Thyroid gland (tissue), 4 donors: Measurements from ENCODE around the gene ANKRD22.

Source experiments
- POLR2A ChIP-seq, 2 donors: fragments of 450-650 bp; IDR thresholded peaks; one replicate each; pipeline ENCODE4 v1.6.1; 2017; ENCODE audit warnings: antibody characterized with exemption in 2 of 2, mild to moderate bottlenecking in 2 of 2, moderate library complexity in 1 of 2
- TF ChIP-seq, protein P1 (sequence below), 6 experiments: fragments of 200-600 bp in 3 of 6; fragments of 450-650 bp in 3 of 6; sonication (generic) in 3 of 6; IDR thresholded peaks; one replicate each; pipeline ENCODE4 v1.5.1; 2016 to 2019; ENCODE audit warnings: antibody characterized with exemption in 6 of 6, mild to moderate bottlenecking in 2 of 6, inconsistent platforms in 1 of 6, moderate library complexity in 1 of 6

DNA sequence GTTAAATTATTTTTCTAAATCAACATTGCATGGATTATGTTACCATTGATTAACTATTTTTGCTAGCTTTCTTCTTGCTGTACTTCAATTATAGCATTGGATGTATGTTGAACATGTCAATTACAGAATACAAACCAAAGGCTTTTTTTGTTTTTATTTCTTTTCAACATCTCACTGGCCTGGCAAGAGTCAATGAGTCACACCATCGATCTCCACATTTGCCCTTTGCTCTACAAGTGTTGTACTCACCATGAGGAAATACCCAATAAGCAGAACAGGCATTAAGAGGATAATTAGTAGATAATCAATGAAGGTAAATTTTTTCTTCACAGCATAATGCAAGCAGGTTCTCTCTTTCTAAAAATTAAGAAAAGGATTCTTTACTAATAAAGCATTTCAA, 23.3 kb downstream of the ANKRD22 start:
- TF ChIP-seq, protein P1, sequence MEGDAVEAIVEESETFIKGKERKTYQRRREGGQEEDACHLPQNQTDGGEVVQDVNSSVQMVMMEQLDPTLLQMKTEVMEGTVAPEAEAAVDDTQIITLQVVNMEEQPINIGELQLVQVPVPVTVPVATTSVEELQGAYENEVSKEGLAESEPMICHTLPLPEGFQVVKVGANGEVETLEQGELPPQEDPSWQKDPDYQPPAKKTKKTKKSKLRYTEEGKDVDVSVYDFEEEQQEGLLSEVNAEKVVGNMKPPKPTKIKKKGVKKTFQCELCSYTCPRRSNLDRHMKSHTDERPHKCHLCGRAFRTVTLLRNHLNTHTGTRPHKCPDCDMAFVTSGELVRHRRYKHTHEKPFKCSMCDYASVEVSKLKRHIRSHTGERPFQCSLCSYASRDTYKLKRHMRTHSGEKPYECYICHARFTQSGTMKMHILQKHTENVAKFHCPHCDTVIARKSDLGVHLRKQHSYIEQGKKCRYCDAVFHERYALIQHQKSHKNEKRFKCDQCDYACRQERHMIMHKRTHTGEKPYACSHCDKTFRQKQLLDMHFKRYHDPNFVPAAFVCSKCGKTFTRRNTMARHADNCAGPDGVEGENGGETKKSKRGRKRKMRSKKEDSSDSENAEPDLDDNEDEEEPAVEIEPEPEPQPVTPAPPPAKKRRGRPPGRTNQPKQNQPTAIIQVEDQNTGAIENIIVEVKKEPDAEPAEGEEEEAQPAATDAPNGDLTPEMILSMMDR (IDR thresholded peaks at IDR 0.05), result no peak
- TF ChIP-seq POLR2A (IDR thresholded peaks at IDR 0.05), result no peak
